ENCODE results near the gene OS9.
"Not testable (repeated sequence)": the region's sequence is repeated elsewhere in the genome, so short reads cannot be mapped to it uniquely, and the experiment has no call there.

Gene OS9

DNA sequence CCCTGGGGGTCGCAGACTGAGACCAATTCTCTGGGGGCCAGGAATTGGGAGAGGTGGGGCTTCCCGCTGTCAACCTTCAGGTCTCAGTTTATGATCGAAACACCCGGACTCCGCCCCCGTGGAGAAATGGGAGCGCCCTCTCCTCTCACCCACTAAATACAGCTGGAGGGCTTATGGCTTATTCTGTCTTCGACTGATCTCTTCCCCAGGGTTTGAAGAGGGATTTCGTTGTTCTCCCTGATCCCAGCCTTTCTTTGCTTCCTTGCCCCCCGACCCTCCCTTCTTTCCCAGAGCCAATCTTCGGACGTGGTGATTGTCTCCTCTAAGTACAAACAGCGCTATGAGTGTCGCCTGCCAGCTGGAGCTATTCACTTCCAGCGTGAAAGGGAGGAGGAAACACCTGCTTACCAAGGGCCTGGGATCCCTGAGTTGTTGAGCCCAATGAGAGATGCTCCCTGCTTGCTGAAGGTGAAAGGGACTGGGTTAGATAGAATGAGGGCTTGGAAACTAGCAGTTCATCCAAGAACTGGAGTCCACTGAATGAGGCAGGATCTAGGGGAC is 607 bp downstream of the OS9 start:
- DNase-seq, result no peak

DNA sequence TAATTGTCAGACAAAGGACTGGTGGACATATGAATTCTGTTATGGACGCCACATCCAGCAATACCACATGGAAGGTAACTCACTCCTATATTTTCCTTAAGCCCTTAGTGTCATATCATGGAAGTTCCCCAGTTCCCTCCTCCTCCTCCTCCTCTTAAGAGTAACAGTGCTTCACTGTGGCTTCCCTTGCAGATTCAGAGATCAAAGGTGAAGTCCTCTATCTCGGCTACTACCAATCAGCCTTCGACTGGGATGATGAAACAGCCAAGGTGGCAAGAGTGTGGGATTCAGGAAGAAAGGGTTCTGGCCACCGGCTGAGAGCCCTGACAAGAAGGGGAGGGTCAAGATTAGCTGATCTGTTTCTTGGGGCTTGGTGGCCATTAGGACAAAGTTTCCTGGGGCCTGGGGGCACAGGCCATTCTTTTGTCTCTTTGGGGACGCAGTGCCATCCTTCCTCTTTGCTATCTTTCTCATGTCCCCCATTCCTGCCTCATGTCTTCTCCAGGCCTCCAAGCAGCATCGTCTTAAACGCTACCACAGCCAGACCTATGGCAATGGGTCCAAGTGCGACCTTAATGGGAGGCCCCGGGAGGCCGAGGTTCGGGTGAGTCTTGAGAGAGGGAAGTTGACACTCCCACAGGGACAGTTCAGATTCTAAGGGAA is 2.0 kb downstream of the OS9 start:
- DNase-seq, result no peak

GRCh38 chr12:57697076-57697475 is 3.1 kb downstream of the OS9 start:
- no peak for DNase-seq

- no peak for DNase-seq
Measured at GRCh38 chr12:57698414-57698813, 4.5 kb downstream of the OS9 start.

GRCh38 chr12:57700317-57700716 is 6.4 kb downstream of the OS9 start:
- DNase-seq, result no peak

- no peak for DNase-seq
Measured at GRCh38 chr12:57707250-57707649, 13.3 kb downstream of the OS9 start.

GRCh38 chr12:57708296-57708695 is 14.4 kb downstream of the OS9 start:
- no peak for DNase-seq

DNA sequence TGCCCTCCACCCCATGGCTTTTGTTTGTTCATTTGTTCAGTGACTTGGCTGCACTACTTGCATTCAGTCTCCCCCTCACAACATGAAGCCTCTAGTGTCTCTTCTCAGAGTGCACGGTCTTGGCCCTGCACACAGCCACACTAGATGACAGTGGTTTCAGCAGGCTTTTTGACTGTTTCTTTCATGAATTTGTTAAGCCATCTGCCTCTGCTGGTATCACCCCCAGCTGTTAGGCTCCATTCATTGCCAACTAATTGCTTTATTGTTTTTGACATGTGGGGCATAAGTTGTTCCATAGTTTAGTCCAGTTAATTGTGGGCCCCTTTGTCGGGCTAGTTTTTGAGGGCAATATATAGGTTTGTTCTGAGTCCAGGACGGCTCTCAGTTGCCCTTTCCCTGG is 18.8 kb downstream of the OS9 start:
- no peak for DNase-seq

DNA sequence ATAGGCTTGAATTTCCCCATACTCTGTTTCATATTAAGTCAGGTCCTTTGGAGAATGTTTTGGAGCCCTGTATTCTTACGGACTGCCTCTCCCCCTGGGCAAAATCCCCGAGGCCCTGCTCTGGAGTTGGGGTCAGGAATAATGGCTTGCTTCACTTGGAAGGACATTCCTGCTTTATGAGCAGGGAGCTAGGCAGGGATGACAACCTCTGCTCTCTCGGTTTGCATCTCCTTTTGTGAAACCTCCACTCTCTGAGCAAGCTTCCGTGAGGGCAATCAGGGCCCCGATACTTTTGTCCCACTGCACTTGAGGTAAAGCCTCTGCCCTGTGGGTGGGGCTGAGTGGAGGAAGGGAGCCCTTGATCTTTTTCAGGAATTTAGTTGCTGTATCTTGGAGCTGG is 19.3 kb downstream of the OS9 start:
- DNase-seq, result no peak

DNA sequence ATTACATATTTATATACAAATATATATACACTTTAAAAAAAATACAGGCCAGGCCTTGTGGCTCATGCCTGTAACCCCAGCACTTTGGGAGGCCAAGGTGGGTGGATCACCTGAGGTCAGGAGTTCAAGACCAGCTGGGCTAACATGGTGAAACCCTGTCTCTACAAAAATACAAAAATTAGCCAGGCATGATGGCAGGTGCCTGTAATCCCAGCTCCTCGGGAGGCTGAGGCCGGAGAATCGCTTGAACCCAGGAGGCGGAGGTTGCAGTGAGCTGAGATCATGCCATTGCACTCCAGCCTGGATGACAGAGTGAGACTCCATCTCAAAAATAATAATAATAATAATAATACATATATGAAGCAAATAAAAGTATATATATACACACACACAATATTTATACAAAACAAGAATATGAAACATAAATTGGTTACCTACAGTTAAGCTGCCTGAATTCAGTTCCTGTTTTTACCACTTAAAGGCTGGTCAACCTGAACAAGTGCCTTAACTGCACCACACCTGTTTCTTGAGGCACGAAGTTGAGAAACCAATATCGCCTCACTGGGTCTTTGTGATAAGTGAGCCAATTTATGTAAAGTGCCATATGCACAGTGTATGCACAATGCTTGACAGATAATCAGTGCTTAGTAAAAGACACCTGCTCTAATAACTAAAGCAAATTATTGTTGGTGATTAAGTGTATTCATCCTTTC is 21.3 kb downstream of the OS9 start:
- not testable (repeated sequence) for DNase-seq

- DNase-seq, result no peak
Measured at GRCh38 chr12:57715786-57716185, 21.9 kb downstream of the OS9 start.

GRCh38 chr12:57716305-57716704 is 22.4 kb downstream of the OS9 start:
- DNase-seq, result no peak

GRCh38 chr12:57717131-57717530 is 23.2 kb downstream of the OS9 start:
- DNase-seq, result no peak

DNA sequence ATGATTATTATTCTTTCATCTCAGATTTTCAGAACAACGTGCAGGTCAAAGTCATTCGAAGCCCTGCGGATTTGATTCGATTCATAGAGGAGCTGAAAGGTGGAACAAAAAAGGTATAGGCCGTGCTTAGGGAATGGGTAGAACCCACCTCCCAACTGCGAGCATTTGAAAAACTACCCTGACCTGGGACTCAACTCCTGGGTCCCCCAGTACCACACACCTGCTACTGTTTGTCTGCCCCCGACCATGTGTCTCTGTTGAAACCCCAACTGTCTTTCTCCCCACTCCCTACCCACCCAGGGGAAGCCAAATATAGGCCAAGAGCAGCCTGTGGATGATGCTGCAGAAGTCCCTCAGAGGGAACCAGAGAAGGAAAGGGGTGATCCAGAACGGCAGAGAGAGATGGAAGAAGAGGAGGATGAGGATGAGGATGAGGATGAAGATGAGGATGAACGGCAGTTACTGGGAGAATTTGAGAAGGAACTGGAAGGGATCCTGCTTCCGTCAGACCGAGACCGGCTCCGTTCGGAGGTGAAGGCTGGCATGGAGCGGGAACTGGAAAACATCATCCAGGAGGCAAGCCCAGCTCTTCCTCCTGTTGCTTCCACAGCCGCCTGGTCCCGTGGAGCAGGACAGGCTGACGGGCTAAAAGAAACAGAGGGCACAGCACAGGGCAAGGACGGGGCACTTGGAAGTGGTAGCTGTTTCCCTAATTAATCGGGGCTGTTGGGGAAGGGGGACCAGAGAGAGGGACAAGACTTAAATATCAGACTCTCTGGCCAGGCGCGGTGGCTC is 24.1 kb downstream of the OS9 start:
- DNase-seq, result no peak

GRCh38 chr12:57718641-57719528 is 25.0 kb downstream of the OS9 start:
- no peak for DNase-seq

DNA sequence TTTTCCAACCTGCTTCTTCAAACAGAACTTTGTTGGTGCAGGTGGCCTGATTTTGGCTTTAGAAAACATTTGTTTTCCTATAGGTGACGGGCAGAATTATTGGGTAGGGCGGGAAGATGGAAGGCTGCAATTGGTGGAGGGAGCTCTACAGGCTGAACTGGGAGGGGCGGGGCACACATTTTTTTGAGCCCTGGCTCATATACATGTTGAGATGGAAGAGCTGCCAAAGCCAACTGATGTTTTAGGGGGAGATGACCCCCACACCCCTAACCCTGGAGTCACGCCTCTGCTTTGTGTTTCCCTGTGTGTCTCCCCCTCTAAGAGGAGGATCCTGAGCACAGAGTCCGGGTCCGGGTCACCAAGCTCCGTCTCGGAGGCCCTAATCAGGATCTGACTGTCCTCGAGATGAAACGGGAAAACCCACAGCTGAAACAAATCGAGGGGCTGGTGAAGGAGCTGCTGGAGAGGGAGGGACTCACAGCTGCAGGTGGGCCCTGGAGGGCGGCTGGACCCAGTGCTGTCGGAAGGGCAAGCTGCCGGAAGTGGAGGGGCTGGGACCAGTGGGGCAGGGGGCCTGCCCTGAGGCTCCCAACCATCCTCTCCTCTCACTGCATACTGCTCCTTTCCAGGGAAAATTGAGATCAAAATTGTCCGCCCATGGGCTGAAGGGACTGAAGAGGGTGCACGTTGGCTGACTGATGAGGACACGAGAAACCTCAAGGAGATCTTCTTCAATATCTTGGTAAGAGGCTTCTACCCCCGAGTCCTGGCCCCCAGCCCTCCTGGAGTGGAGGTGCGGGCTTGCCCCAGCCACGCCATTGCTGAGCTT is 26.1 kb downstream of the OS9 start:
- no peak for DNase-seq

GRCh38 chr12:57720606-57721595 is 27.0 kb downstream of the OS9 start:
- no peak for DNase-seq

DNA sequence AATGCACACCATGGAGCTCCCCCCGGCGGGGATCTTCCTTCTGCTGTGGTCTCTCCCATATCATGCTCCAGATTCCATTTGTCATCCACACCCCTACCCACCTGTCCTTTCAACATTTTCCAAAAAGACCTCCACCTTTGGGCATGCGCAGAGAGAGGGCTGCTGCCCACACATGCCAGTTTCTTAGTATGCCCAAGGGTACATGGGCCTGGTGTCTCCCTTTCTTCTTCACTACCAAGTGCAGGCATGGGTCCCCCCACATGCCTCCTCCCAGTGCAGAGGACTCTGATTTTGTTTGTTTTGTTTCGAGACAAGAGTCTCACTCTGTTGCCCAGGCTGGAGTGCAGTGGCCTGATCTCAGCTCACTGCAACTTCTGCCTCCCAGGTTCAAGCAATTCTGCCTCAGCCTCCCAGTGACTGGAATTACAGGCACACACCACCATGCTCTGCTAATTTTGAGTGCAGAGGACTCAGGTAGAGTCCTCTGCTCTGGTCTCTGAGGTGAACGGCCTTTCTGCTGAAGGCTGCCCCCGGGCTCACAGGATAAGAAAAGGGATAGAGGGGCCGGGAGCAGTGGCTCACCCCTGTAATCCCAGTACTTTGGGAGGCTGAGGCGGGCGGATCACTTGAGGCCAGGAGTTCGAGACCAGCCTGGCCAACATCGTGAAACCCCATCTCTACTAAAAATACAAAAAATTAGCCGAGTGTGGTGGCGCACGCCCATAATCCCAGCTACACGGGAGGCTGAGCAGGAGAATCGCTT is 28.1 kb downstream of the OS9 start:
- DNase-seq, result not testable (repeated sequence)

Data from NK-92 treated with Interleukin-12 subunit alpha and Interleukin-12 subunit beta, amount 100 ng/mL, for 24 hours (cell line).